Natural killer cell (primary cell): Measurements from ENCODE around the gene PHF2. TPM values are rescaled to one million over a fixed set of nuclear protein-coding genes. Genes with fewer than 3 reads are reported as not detected.

Source experiments
- ATAC-seq, 3 donors: fragments of 150-1000 bp in 2 of 3; fragments of 200-7000 bp in 1 of 3; cut with Tn5 transposase; 1 replicate in 1 of 3; 2 replicates in 2 of 3; pipeline ENCODE4 v1.10.0; 2021; ENCODE audit warnings: mild to moderate bottlenecking in 2 of 3, moderate library complexity in 2 of 3
- DNase-seq, 2 donors: peaks; one replicate each; pipeline versions ENCODE4 v3.0.0 to v3.0.0-alpha.2; 2013 to 2021; ENCODE audit warnings: mixed read lengths in 1 of 2
- H3K27ac ChIP-seq: one replicate; pipeline ENCODE4 v1.5.1; 2013; ENCODE audit warnings: mild to moderate bottlenecking, low read length
- H3K27me3 ChIP-seq: one replicate; pipeline ENCODE4 v1.6.1; 2013; ENCODE audit warnings: low read length; ENCODE audit not compliant: control insufficient read depth, insufficient read depth
- H3K36me3 ChIP-seq: one replicate; pipeline ENCODE4 v1.6.1; 2013; ENCODE audit warnings: low read length; ENCODE audit not compliant: control insufficient read depth, insufficient read depth
- H3K4me1 ChIP-seq: one replicate; pipeline ENCODE4 v1.6.1; 2013; ENCODE audit warnings: low read length; ENCODE audit not compliant: control insufficient read depth, insufficient read depth
- H3K4me3 ChIP-seq: one replicate; pipeline ENCODE4 v1.5.1; 2013; ENCODE audit warnings: low read length
- H3K9me3 ChIP-seq: one replicate; pipeline ENCODE4 v1.6.1; 2013; ENCODE audit warnings: low read length; ENCODE audit not compliant: control insufficient read depth, insufficient read depth
- H3K27ac Mint-ChIP-seq, 2 donors: one replicate each; pipeline ENCODE4 v1.8.0; 2022; ENCODE audit warnings: mild to moderate bottlenecking in 2 of 2, mixed read lengths in 2 of 2, moderate library complexity in 1 of 2
- H3K27me3 Mint-ChIP-seq, 2 donors: one replicate each; pipeline ENCODE4 v1.8.0; 2022; ENCODE audit warnings: low read depth in 2 of 2, mixed read lengths in 2 of 2
- H3K36me3 Mint-ChIP-seq: one replicate; pipeline ENCODE4 v1.8.0; 2022; ENCODE audit warnings: mixed read lengths
- H3K4me1 Mint-ChIP-seq, 2 donors: one replicate each; pipeline ENCODE4 v1.8.0; 2022; ENCODE audit warnings: mixed read lengths in 2 of 2
- H3K4me3 Mint-ChIP-seq: one replicate; pipeline ENCODE4 v1.8.0; 2022; ENCODE audit warnings: mild to moderate bottlenecking, moderate library complexity, mixed read lengths
- H3K9me3 Mint-ChIP-seq, 2 donors: one replicate each; pipeline ENCODE4 v1.8.0; 2022; ENCODE audit warnings: mixed read lengths in 2 of 2
- CTCF ChIP-seq: fragments of 200-600 bp; IDR thresholded peaks from one replicate; pipeline ENCODE4 v1.8.0; 2022; ENCODE audit warnings: antibody characterized with exemption
- WGBS: methylation state at CpG from one replicate; pipeline ENCODE4 v1.1.7; 2013; ENCODE audit warnings: missing lambda C conversion rate; ENCODE audit not compliant: insufficient coverage; 5-methylcytosine and 5-hydroxymethylcytosine counted together
- intact Hi-C: fragments of 100-400 bp; cut with micrococcal nuclease; formaldehyde crosslinking; loops from one replicate; pipeline ENCODE4 v1.14.2; 2022
- total RNA-seq, 4 donors: library from RNA; stranded (reverse); fragments of 120-200 nt in 1 of 4; gene quantifications; one replicate each; pipeline versions ENCODE4 v1.2.3 to v1.2.4, GENCODE V29; 2013 to 2022

The PHF2 gene
- total RNA-seq, 3 donors from 2014 or later (not counting 1 experiment from before 2014, with no cell fraction given) = 24.8 to 28.1 (median 26.4) TPM

- H3K9me3 Mint-ChIP-seq = no peaks in the 10 kb centered on the region
- no peaks in the 10 kb centered on the region for H3K27me3 ChIP-seq
- no peaks in the 10 kb centered on the region for H3K27me3 Mint-ChIP-seq
- H3K4me1 Mint-ChIP-seq = peaks cover 10 to 18% of the 10 kb centered on the region in 2 donors
- no peak overlapping the region for H3K27ac ChIP-seq
- H3K4me3 ChIP-seq = no peak overlapping the region
- no peak overlapping the region for H3K27ac Mint-ChIP-seq
- H3K9me3 ChIP-seq = no peaks in the 10 kb centered on the region
- ATAC-seq (no peak), DNase-seq (no peak)
- H3K4me3 Mint-ChIP-seq = no peak overlapping the region
- H3K36me3 ChIP-seq = no peaks in the 10 kb centered on the region
- TF ChIP-seq CTCF = no peak
- H3K4me1 ChIP-seq = peaks cover 17% of the 10 kb centered on the region
- WGBS = 37% methylated on average over 1 of the region's 1 CpG
- intact Hi-C loops = loop anchor here (5.0 to 10.0 kb wide), 2 partner anchors 102 to 415 kb away; no protein-coding TSS in a partner anchor
- peaks cover 8% of the 10 kb centered on the region for H3K36me3 Mint-ChIP-seq
Measured at GRCh38 chr9:93569621-93570174, 6.7 kb upstream of the PHF2 start.

GRCh38 chr9:93572221-93572620 is 4.2 kb upstream of the PHF2 start:
- H3K27ac Mint-ChIP-seq = no peak overlapping the region
- H3K36me3 ChIP-seq = no peaks in the 10 kb centered on the region
- no peaks in the 10 kb centered on the region for H3K9me3 ChIP-seq
- no peak for ATAC-seq
- H3K27me3 ChIP-seq = no peaks in the 10 kb centered on the region
- H3K4me1 ChIP-seq = peaks cover 18% of the 10 kb centered on the region
- H3K4me3 ChIP-seq = no peak overlapping the region
- peaks cover 6 to 23% of the 10 kb centered on the region in 2 donors for H3K4me1 Mint-ChIP-seq
- TF ChIP-seq CTCF = no peak
- peaks cover 8% of the 10 kb centered on the region for H3K36me3 Mint-ChIP-seq
- no peaks in the 10 kb centered on the region for H3K27me3 Mint-ChIP-seq
- intact Hi-C loops = no loop called here
- no peak overlapping the region for H3K27ac ChIP-seq
- H3K9me3 Mint-ChIP-seq = no peaks in the 10 kb centered on the region
- DNase-seq = no peak
- WGBS = no CpG with 5 or more reads among the region's 2 CpGs
- H3K4me3 Mint-ChIP-seq = no peak overlapping the region

GRCh38 chr9:93572636-93573515 is 3.5 kb upstream of the PHF2 start:
- 97% methylated on average over 8 of the region's 8 CpGs for WGBS
- Histone ChIP-seq H3K4me3 (no peak overlapping the region), H3K36me3 (no peaks in the 10 kb centered on the region), H3K4me1 (peaks cover 19% of the 10 kb centered on the region), H3K27me3 (no peaks in the 10 kb centered on the region), H3K9me3 (no peaks in the 10 kb centered on the region), H3K27ac (no peak overlapping the region)
- H3K36me3 Mint-ChIP-seq = peaks cover 8% of the 10 kb centered on the region
- peaks cover 3 to 22% of the 10 kb centered on the region in 2 donors for H3K4me1 Mint-ChIP-seq
- H3K27me3 Mint-ChIP-seq = no peaks in the 10 kb centered on the region
- DNase-seq = no peak
- no peak for ATAC-seq
- no peak overlapping the region for H3K4me3 Mint-ChIP-seq
- no peaks in the 10 kb centered on the region for H3K9me3 Mint-ChIP-seq
- intact Hi-C loops = no loop called here
- TF ChIP-seq CTCF = no peak
- no peak overlapping the region for H3K27ac Mint-ChIP-seq
